Sigmoid colon (tissue), 7 donors: ENCODE measurements around the gene VAV3. TPM values are rescaled to one million over a fixed set of nuclear protein-coding genes. Genes with fewer than 3 reads are reported as not detected.

Source experiments
- DNase-seq: peaks from one replicate; pipeline ENCODE4 v3.0.0-alpha.2; 2019
- H3K27ac ChIP-seq, 4 donors: fragments of 200-600 bp; sonication (generic); one replicate each; pipeline ENCODE4 v1.5.1; 2016 to 2019; ENCODE audit warnings: mild to moderate bottlenecking in 1 of 4
- H3K27me3 ChIP-seq, 3 donors: fragments of 200-600 bp; sonication (generic); one replicate each; pipeline ENCODE4 v1.5.1; 2019; ENCODE audit warnings: mild to moderate bottlenecking in 1 of 3
- H3K36me3 ChIP-seq, 4 donors: fragments of 200-600 bp; sonication (generic); one replicate each; pipeline ENCODE4 v1.5.1; 2016 to 2019
- H3K4me1 ChIP-seq, 4 donors: fragments of 200-600 bp; sonication (generic); one replicate each; pipeline ENCODE4 v1.5.1; 2017 to 2019
- H3K4me3 ChIP-seq, 4 donors: fragments of 200-600 bp; sonication (generic); one replicate each; pipeline ENCODE4 v1.5.1; 2017 to 2019; ENCODE audit warnings: mild to moderate bottlenecking in 2 of 4, moderate library complexity in 1 of 4
- H3K9me3 ChIP-seq, 4 donors: fragments of 200-600 bp in 3 of 4; sonication (generic) in 3 of 4; one replicate each; pipeline versions ENCODE4 v1.5.1 to v1.6.1; 2013 to 2019
- CTCF ChIP-seq, 4 experiments: fragments of 450-650 bp in 3 of 4; fragments of 200-600 bp in 1 of 4; IDR thresholded peaks; one replicate each; pipeline ENCODE4 v1.5.1; 2016 to 2019; ENCODE audit warnings: antibody characterized with exemption in 4 of 4, mild to moderate bottlenecking in 3 of 4, moderate library complexity in 2 of 4
- EP300 ChIP-seq, 4 donors: sonication (generic); formaldehyde crosslinking; IDR thresholded peaks; one replicate each; pipeline ENCODE4 v1.6.1; 2017; ENCODE audit warnings: antibody characterized with exemption in 4 of 4
- POLR2A ChIP-seq, 2 donors: fragments of 450-650 bp; IDR thresholded peaks; one replicate each; pipeline ENCODE4 v1.6.1; 2016; ENCODE audit warnings: antibody characterized with exemption in 2 of 2, mild to moderate bottlenecking in 2 of 2, moderate library complexity in 2 of 2
- POLR2AphosphoS5 ChIP-seq, 4 donors: sonication (generic); formaldehyde crosslinking; IDR thresholded peaks; one replicate each; pipeline ENCODE4 v1.6.1; 2017; ENCODE audit warnings: antibody characterized with exemption in 4 of 4
- WGBS, 2 donors: extraction: QIAGEN DNeasy Blood & Tissue Kit; methylation state at CpG; one replicate each; pipeline ENCODE4 v1.1.7; 2013; 5-methylcytosine and 5-hydroxymethylcytosine counted together
- intact Hi-C: fragments of 100-400 bp; cut with DNase I; formaldehyde crosslinking; loops from one replicate; pipeline ENCODE4 v1.15.1; 2023
- polyA plus RNA-seq, 3 donors: library from polyadenylated mRNA; stranded (reverse); fragments of 200-250 nt; gene quantifications; one replicate each; pipeline ENCODE4 v1.2.3, GENCODE V29; 2013
- total RNA-seq, 4 donors: library from RNA; depleted of rRNA; stranded (reverse); fragments of >200 nt; gene quantifications; one replicate each; pipeline ENCODE4 v1.1.0, GENCODE V29; 2016
- donor health status: healthy with polysubstance abuse.
- donor health status: Bipolar disorder and iron deficiency.
- donor health status: healthy.

The VAV3 gene
- total and polyA plus RNA-seq, 7 donors = 3.5 to 72.1 (median 17.3) TPM

- no peak overlapping the region for H3K27ac ChIP-seq
- H3K9me3 ChIP-seq = no peaks in the 10 kb centered on the region
- 85 to 86% methylated on average over 3 of the region's 3 CpGs for WGBS, 2 donors
- H3K27me3 ChIP-seq = no peaks in the 10 kb centered on the region
- H3K36me3 ChIP-seq = no peaks in the 10 kb centered on the region
- TF ChIP-seq POLR2AphosphoS5 (IDR thresholded peaks at IDR 0.05) (no peak), CTCF (IDR thresholded peaks at IDR 0.05) (no peak), EP300 (IDR thresholded peaks at IDR 0.05) (no peak), POLR2A (IDR thresholded peaks at IDR 0.05) (no peak)
- no peaks in the 10 kb centered on the region for H3K4me1 ChIP-seq
- no peak for DNase-seq
- no peak overlapping the region for H3K4me3 ChIP-seq
- intact Hi-C loops = no loop called here
Observed at GRCh38 chr1:107777664-107778047, 187.3 kb downstream of the VAV3 start.

DNA sequence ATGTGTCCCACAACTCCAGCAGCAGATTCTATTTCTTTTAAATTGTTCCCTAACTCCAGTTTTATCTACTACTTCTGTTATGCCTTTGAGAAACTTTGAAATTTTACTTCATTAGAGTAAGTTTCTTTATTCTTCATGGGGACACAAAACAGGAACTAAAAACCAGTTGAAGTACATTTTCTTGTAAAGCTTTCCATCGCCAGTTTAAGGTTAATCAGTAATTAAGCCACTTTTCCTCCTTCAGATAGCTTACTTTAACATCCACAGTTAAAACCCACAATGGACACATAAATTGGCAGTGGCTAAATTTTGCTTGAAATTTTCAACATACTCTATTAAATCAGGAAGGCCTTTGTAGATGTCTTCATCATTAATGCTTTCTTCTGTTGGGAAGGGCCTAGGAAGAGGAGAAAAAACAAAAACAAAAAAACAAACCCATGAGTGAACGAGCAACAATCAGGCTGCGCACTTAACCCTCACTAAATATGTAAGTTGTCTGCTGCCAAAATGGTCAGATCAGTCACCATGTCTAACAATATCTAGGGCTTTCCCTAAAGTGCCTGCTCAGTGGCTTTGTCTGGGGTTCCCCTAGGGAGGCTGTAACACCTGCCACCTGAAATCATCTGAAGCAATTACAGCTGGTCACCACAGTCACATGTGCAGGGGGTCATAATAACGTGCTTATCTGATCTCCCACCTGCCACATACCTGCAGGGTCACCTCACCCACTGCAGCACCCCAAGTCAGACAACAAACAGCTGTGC is 187.9 kb downstream of the VAV3 start:
- H3K27me3 ChIP-seq = no peaks in the 10 kb centered on the region
- H3K4me1 ChIP-seq = no peaks in the 10 kb centered on the region
- WGBS, 2 donors = 52 to 59% methylated on average over 4 of the region's 4 CpGs
- no peaks in the 10 kb centered on the region for H3K36me3 ChIP-seq
- no peak for TF ChIP-seq POLR2AphosphoS5 (IDR thresholded peaks at IDR 0.05)
- TF ChIP-seq POLR2A (IDR thresholded peaks at IDR 0.05) = no peak
- no peak for TF ChIP-seq EP300 (IDR thresholded peaks at IDR 0.05)
- no peak for TF ChIP-seq CTCF (IDR thresholded peaks at IDR 0.05)
- no peak overlapping the region for H3K27ac ChIP-seq
- DNase-seq = no peak
- intact Hi-C loops = no loop called here
- no peak overlapping the region for H3K4me3 ChIP-seq
- H3K9me3 ChIP-seq = no peaks in the 10 kb centered on the region

GRCh38 chr1:107771377-107771776 is 193.6 kb downstream of the VAV3 start:
- H3K9me3 ChIP-seq = no peaks in the 10 kb centered on the region
- H3K27me3 ChIP-seq = no peaks in the 10 kb centered on the region
- H3K36me3 ChIP-seq = no peaks in the 10 kb centered on the region
- no peaks in the 10 kb centered on the region for H3K4me1 ChIP-seq
- intact Hi-C loops = no loop called here
- H3K4me3 ChIP-seq = no peak overlapping the region
- TF ChIP-seq CTCF (IDR thresholded peaks at IDR 0.05) (no peak), POLR2A (IDR thresholded peaks at IDR 0.05) (no peak), POLR2AphosphoS5 (IDR thresholded peaks at IDR 0.05) (no peak), EP300 (IDR thresholded peaks at IDR 0.05) (no peak)
- no peak for DNase-seq
- WGBS, 2 donors = 64 to 88% methylated on average over 13 of the region's 13 CpGs
- H3K27ac ChIP-seq = no peak overlapping the region

- WGBS, 2 donors = 67 to 76% methylated on average over 3 of the region's 3 CpGs
- Histone ChIP-seq H3K27ac (no peak overlapping the region), H3K4me1 (no peaks in the 10 kb centered on the region), H3K4me3 (no peak overlapping the region), H3K27me3 (no peaks in the 10 kb centered on the region), H3K9me3 (no peaks in the 10 kb centered on the region), H3K36me3 (no peaks in the 10 kb centered on the region)
- TF ChIP-seq CTCF (IDR thresholded peaks at IDR 0.05) = no peak
- no peak for TF ChIP-seq POLR2AphosphoS5 (IDR thresholded peaks at IDR 0.05)
- TF ChIP-seq EP300 (IDR thresholded peaks at IDR 0.05) = no peak
- no peak for TF ChIP-seq POLR2A (IDR thresholded peaks at IDR 0.05)
- no peak for DNase-seq
- intact Hi-C loops = no loop called here
Observed at GRCh38 chr1:107767156-107767582, 197.8 kb downstream of the VAV3 start.

GRCh38 chr1:107766533-107766932 is 198.4 kb downstream of the VAV3 start:
- WGBS, 2 donors = 70 to 87% methylated on average over 1 of the region's 1 CpG
- Histone ChIP-seq H3K9me3 (no peaks in the 10 kb centered on the region), H3K27me3 (no peaks in the 10 kb centered on the region), H3K4me1 (no peaks in the 10 kb centered on the region), H3K4me3 (no peak overlapping the region), H3K36me3 (no peaks in the 10 kb centered on the region), H3K27ac (no peak overlapping the region)
- no peak for TF ChIP-seq POLR2AphosphoS5 (IDR thresholded peaks at IDR 0.05)
- no peak for TF ChIP-seq CTCF (IDR thresholded peaks at IDR 0.05)
- TF ChIP-seq POLR2A (IDR thresholded peaks at IDR 0.05) = no peak
- TF ChIP-seq EP300 (IDR thresholded peaks at IDR 0.05) = no peak
- intact Hi-C loops = no loop called here
- no peak for DNase-seq
